ENCODE data around the gene MARCKS. TPM values are rescaled to one million over a fixed set of nuclear protein-coding genes. Genes with fewer than 3 reads are reported as not detected.

MARCKS gene
- total and polyA plus RNA-seq, 10 of the 15 experiments (the other 5 are each of a cell fraction or from before 2014, with no cell fraction given), result 29.0 to 164 (median 74.5) TPM

- TF ChIP-seq CTCF (IDR thresholded peaks at IDR 0.05 in 2 of 3, conservative IDR thresholded peaks at IDR 0.05 in 1 of 3; ENCODE audit: control insufficient read depth in 2 of 3, extremely low read depth in 1 of 3, insufficient read depth in 1 of 3, low read depth in 3 of 3, low read length in 3 of 3) (peak; percentile 83 to 89 (median 88)), PAX8 (IDR thresholded peaks at IDR 0.05) (no peak), SIX5 (IDR thresholded peaks at IDR 0.05; ENCODE audit: low read depth, low read length, severe bottlenecking) (no peak), ZNF687 (IDR thresholded peaks at IDR 0.05) (no peak; the same call in none of the 2 replicates), CREM (IDR thresholded peaks at IDR 0.05; ENCODE audit: low read depth) (peak; percentile 69), POLR2AphosphoS2 (IDR thresholded peaks at IDR 0.05; ENCODE audit: low read depth, low read length) (peak; percentile 98), SKIL (IDR thresholded peaks at IDR 0.05; ENCODE audit: low read depth, poor library complexity, severe bottlenecking) (peak; percentile 71), RELA (IDR thresholded peaks at IDR 0.05; ENCODE audit: borderline replicate concordance, partially characterized antibody) (peak; percentile 96), RAD21 (IDR thresholded peaks at IDR 0.05; ENCODE audit: insufficient read depth, low read depth, low read length) (peak; percentile 86), NR2C2 (IDR thresholded peaks at IDR 0.05; ENCODE audit: borderline replicate concordance, control insufficient read depth, insufficient read length, low read depth) (no peak), EGR1 (IDR thresholded peaks at IDR 0.05; ENCODE audit: borderline replicate concordance in 1 of 2, low read depth in 2 of 2, low read length in 2 of 2) (peak in 1 of 2 experiments; percentile 79; a peak in 1 of 3 replicates), SUZ12 (IDR thresholded peaks at IDR 0.05; ENCODE audit: unreplicated experiment) (no peak), TCF3 (IDR thresholded peaks at IDR 0.05; ENCODE audit: borderline replicate concordance, insufficient read depth, low read depth, low read length) (peak; percentile 57), ZNF274 (IDR thresholded peaks at IDR 0.05; ENCODE audit: insufficient read depth, insufficient read length) (no peak), BCL3 (IDR thresholded peaks at IDR 0.05; ENCODE audit: borderline replicate concordance, insufficient read depth, low read depth, low read length, poor library complexity, severe bottlenecking) (peak; percentile 90), SMC3 (IDR thresholded peaks at IDR 0.05; ENCODE audit: borderline replicate concordance, low read length) (peak; percentile 63)
These were observed 1.6 kb downstream of the MARCKS start (continued) for GRCh38 chr6:113858480-113859348.
